Stimulated activated CD8-positive, alpha-beta memory T cell treated with anti-CD3 and anti-CD28 coated beads, Interleukin-4, amount 100 ng/mL, for 4 hours (primary cell): ENCODE data around the gene HIF3A.
A peak's percentile ranks its signal among the peaks of the same experiment; 100 is the strongest.
"Not testable (repeated sequence)": the region's sequence is repeated elsewhere in the genome, so short reads cannot be mapped to it uniquely, and the experiment has no call there.

Experiments used
- DNase-seq, 2 donors: peaks; one replicate each; pipeline ENCODE4 v3.0.0-alpha.2; 2020; ENCODE audit warnings: low read depth in 2 of 2, low spot score in 1 of 2

HIF3A gene

GRCh38 chr19:46296722-46297461 is at the start of gene HIF3A:
Gene HIF3A (plus strand): TSS chr19:46297042. CDS start chr19:46297077, 35 bp downstream.
- no peak for DNase-seq

- no peak for DNase-seq
Observed at GRCh38 chr19:46250076-46250735, 46.6 kb upstream of the HIF3A start.

GRCh38 chr19:46251416-46251815 is 45.4 kb upstream of the HIF3A start:
- DNase-seq = no peak

- no peak for DNase-seq
Observed at GRCh38 chr19:46254776-46255175, 42.1 kb upstream of the HIF3A start.

GRCh38 chr19:46256855-46257254 is 40.0 kb upstream of the HIF3A start:
- no peak for DNase-seq

DNA sequence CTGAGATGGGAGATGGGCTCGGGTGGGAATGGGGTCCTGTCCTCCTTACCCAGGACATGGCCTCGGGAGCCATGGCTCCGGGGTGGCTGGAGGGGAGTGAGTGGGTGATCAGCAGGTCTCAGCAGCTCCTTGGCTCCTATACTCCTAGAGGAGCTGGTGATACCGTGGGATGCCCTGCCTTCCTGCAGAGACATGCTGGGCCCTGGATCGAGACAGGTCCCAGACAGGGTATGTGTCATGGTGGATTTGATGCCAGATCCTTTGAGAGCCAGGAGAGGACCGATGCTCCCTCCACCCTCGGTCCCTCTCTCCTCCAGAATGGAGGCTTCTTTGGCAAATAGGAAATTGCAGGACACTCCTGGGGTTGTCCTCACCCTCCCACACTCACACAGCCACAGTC is 35.3 kb upstream of the HIF3A start:
- not testable (repeated sequence) for DNase-seq

GRCh38 chr19:46262684-46263296 is 34.1 kb upstream of the HIF3A start:
- DNase-seq = peak; percentile 6 to 31

DNA sequence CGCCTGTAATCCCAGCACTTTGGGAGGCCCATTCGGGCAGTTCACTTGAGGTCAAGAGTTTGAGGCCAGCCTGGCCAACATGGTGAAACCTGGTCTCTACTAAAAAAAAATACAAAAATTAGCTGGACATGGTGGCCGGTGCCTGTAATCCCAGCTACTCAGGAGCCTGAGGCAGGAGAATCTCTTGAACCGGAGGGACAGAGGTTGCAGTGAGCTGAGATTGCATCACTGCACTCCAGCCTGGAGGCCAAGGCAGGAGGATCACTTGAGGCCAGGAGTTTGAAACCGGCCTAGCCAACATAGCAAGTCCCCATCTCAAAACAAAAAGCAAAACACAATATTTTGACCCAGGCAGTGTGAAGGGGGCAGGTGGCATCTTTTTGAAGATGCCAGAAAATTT is 32.0 kb upstream of the HIF3A start:
- not testable (repeated sequence) for DNase-seq

GRCh38 chr19:46265217-46265828 is 31.5 kb upstream of the HIF3A start:
- DNase-seq = peak; percentile 39 to 52

DNA sequence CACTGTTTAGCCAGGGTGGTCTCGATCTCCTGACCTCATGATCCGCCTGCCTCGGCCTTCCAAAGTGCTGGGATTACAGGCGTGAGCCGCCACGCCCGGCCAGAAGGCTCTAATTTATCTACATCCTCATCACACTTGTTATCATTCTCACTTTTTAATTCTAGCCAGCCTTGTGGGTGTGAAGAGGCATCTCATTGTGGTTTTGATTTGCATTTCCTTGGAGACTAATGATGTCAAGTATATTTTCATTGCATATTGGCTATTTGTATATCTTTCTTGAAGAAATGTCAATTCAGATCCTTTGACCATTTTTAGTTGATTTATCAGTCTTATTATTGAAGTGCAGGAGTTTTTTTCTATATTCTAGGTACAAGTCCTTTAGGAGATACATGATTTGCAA is 27.7 kb upstream of the HIF3A start:
- DNase-seq = no peak

- no peak for DNase-seq
Observed at GRCh38 chr19:46270521-46271256, 26.2 kb upstream of the HIF3A start.

- DNase-seq = no peak
Observed at GRCh38 chr19:46271481-46272197, 25.2 kb upstream of the HIF3A start.

- not testable (repeated sequence) for DNase-seq
Observed at GRCh38 chr19:46273931-46274330, 22.9 kb upstream of the HIF3A start.

DNA sequence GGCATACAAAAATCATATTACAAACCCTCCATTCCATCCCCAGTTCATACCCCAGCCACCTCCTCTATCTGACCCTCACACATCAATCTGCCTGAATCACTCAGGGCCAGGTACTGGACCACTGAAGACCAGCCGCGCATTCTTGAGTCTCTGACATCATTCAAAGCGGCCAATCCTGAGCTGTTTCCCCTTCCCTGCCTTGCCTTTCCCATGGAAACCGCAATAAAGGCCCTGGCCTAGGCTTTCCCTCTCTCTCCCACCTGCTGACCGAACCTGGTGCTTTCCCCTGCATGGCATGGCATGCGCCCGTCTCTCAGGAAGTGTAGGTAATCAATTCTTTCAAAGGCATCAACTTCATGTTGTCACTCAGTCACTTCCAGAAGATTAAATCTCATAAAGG is 17.7 kb upstream of the HIF3A start:
- no peak for DNase-seq

- DNase-seq = no peak
Observed at GRCh38 chr19:46283771-46284170, 13.1 kb upstream of the HIF3A start.

GRCh38 chr19:46284635-46285034 is 12.2 kb upstream of the HIF3A start:
- DNase-seq = no peak

DNA sequence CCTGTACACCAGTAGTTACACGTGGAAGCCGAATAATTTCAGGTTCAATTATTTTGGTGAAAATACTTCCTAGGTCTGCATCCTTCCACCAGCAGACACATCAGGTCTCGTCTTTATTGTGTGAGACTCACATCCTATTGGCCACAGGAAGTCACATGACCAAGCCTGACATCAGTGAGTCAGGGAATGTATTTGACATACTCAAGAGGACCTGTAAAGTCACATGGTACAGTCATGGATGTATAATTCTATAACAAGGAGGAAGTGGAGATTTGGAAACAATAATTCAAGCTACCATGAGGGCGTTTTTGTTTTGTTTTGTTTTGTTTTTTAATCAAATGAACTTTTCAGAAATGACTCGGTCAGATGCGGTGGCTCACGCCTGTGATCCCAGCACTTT is 9.3 kb upstream of the HIF3A start:
- no peak for DNase-seq

DNA sequence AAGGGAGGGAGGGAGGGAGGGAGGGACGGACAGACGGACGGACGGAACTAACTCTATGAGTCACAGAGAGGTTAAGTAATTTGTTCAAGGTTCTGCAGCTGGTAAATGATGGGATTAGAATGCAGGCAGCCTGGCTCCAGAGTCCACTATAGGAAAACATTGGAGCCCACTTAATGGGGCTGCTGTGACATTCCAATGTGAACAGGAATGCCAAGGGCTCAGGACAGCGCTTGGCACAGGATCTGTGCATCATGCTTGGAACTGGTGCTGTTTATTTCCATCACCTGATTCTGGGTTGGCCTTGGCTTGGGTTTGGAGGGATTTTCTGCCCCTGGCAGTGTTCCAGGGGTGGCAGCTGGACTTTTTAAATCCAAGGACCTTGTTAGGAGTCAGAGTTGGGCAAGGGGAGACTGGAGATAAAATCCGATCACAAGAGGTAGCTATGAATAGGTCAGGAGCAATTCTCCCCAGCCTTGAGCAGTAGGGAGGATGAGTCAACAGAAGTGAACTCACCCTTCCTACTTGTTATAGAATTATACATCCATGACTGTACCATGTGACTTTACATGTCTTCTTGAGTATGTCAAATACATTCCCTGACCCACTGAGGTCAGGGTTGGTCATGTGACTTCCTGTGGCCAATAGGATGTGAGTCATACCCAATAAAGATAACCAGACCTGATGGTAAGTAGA is 7.8 kb upstream of the HIF3A start:
- no peak for DNase-seq

- DNase-seq = no peak
Observed at GRCh38 chr19:46289724-46290619, 6.9 kb upstream of the HIF3A start.
